Gastroesophageal sphincter (tissue), 3 donors: Measurements from ENCODE around the gene CNTN5.

Experiments
- EP300 ChIP-seq: sonication (generic); formaldehyde crosslinking; IDR thresholded peaks from one replicate; pipeline ENCODE4 v1.6.1; 2017; ENCODE audit warnings: antibody characterized with exemption, mild to moderate bottlenecking
- POLR2A ChIP-seq, 2 donors: fragments of 450-650 bp; IDR thresholded peaks; one replicate each; pipeline ENCODE4 v1.6.1; 2017; ENCODE audit warnings: antibody characterized with exemption in 2 of 2, mild to moderate bottlenecking in 2 of 2, moderate library complexity in 1 of 2
- POLR2AphosphoS5 ChIP-seq: sonication (generic); formaldehyde crosslinking; IDR thresholded peaks from one replicate; pipeline ENCODE4 v1.6.1; 2017; ENCODE audit warnings: antibody characterized with exemption
- TF ChIP-seq, protein P1 (sequence below), 4 experiments: fragments of 200-600 bp in 2 of 4; fragments of 450-650 bp in 2 of 4; sonication (generic) in 1 of 4; IDR thresholded peaks; one replicate each; pipeline ENCODE4 v1.5.1; 2017 to 2019; ENCODE audit warnings: antibody characterized with exemption in 4 of 4, mild to moderate bottlenecking in 2 of 4, moderate library complexity in 2 of 4

DNA sequence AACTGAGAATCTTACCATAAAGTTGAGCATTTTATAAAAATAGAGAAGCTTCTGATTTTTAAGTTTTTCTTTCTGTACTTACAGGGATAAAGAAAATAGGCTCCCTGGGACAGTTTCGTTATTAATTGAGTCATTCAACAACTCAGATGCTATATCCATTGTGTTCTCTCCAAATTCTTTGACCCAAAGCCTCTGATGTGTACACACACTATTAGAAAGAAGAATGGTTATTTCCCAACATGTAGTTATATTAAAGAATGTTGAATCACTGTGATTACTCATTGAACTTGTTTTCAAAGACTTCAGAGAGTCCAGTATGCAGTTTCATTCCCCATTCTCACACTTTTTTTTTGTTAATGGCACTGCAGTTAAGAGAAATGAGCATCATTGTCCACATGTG lies 932.1 kb downstream of the CNTN5 start:
- TF ChIP-seq, protein P1, sequence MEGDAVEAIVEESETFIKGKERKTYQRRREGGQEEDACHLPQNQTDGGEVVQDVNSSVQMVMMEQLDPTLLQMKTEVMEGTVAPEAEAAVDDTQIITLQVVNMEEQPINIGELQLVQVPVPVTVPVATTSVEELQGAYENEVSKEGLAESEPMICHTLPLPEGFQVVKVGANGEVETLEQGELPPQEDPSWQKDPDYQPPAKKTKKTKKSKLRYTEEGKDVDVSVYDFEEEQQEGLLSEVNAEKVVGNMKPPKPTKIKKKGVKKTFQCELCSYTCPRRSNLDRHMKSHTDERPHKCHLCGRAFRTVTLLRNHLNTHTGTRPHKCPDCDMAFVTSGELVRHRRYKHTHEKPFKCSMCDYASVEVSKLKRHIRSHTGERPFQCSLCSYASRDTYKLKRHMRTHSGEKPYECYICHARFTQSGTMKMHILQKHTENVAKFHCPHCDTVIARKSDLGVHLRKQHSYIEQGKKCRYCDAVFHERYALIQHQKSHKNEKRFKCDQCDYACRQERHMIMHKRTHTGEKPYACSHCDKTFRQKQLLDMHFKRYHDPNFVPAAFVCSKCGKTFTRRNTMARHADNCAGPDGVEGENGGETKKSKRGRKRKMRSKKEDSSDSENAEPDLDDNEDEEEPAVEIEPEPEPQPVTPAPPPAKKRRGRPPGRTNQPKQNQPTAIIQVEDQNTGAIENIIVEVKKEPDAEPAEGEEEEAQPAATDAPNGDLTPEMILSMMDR (IDR thresholded peaks at IDR 0.05) = no peak
- TF ChIP-seq EP300 (no peak), POLR2A (IDR thresholded peaks at IDR 0.05) (no peak), POLR2AphosphoS5 (no peak)
